ENCODE data around the gene CCDC30.

- TF ChIP-seq ATF3 (IDR thresholded peaks at IDR 0.05; ENCODE audit: borderline replicate concordance, extremely low read depth, low read depth, low read length) (no peak), CTCF (IDR thresholded peaks at IDR 0.05 in 2 of 3, conservative IDR thresholded peaks at IDR 0.05 in 1 of 3; ENCODE audit: control insufficient read depth in 2 of 3, extremely low read depth in 1 of 3, insufficient read depth in 1 of 3, low read depth in 3 of 3, low read length in 3 of 3) (no peak)
Measured at GRCh38 chr1:42533101-42533863, 70.2 kb downstream of the CCDC30 start.

Data from GM12878 (cell line).